PFSK-1 (cell line): ENCODE measurements around the gene MEPE.

ENCODE experiments used
- FOXP2 ChIP-seq: optimal IDR thresholded peaks from 2 replicates; pipeline ENCODE3; 2011; ENCODE audit warnings: borderline replicate concordance, control low read depth, inconsistent platforms; ENCODE audit not compliant: insufficient read depth; ENCODE audit errors: extremely low read length, extremely low read depth
- POLR2AphosphoS5 ChIP-seq: IDR thresholded peaks from 2 replicates; pipeline ENCODE4 v1.6.1; 2012; ENCODE audit warnings: low read depth, mild to moderate bottlenecking, control low read depth, low read length, moderate library complexity
- REST ChIP-seq, 2 experiments: IDR thresholded peaks; 2 replicates each; pipeline versions ENCODE4 v1.6.1 to v1.8.0; 2011 to 2012; ENCODE audit warnings: low read depth in 2 of 2, low read length in 2 of 2, control low read depth in 1 of 2, inconsistent platforms in 1 of 2, mild to moderate bottlenecking in 1 of 2, moderate library complexity in 1 of 2; ENCODE audit not compliant: insufficient read depth in 1 of 2
- SIN3A ChIP-seq: IDR thresholded peaks from 2 replicates; pipeline ENCODE4 v1.6.1; 2012; ENCODE audit warnings: mild to moderate bottlenecking, low read length, moderate library complexity, borderline replicate concordance; ENCODE audit not compliant: insufficient read depth
- TAF1 ChIP-seq: IDR thresholded peaks from 2 replicates; pipeline ENCODE4 v1.6.1; 2012; ENCODE audit warnings: low read length, control low read depth, borderline replicate concordance; ENCODE audit not compliant: insufficient read depth

Gene MEPE

GRCh38 chr4:87802858-87803257, 29.9 kb upstream of the MEPE start:
- TF ChIP-seq TAF1 (no peak), POLR2AphosphoS5 (no peak), REST (IDR thresholded peaks at IDR 0.05; ENCODE audit: insufficient read depth in 1 of 2, low read depth in 2 of 2, low read length in 2 of 2) (no peak)

GRCh38 chr4:87803421-87803820, 29.3 kb upstream of the MEPE start:
- TF ChIP-seq TAF1 (no peak), POLR2AphosphoS5 (no peak), SIN3A (no peak), FOXP2 (no peak)

- TF ChIP-seq FOXP2 (no peak), REST (IDR thresholded peaks at IDR 0.05; ENCODE audit: insufficient read depth in 1 of 2, low read depth in 2 of 2, low read length in 2 of 2) (no peak), SIN3A (no peak), TAF1 (no peak), POLR2AphosphoS5 (no peak)
Observed at GRCh38 chr4:87804871-87805270, 27.9 kb upstream of the MEPE start.

- TF ChIP-seq POLR2AphosphoS5, result no peak
- no peak for TF ChIP-seq FOXP2
- TF ChIP-seq SIN3A, result no peak
- no peak for TF ChIP-seq TAF1
- TF ChIP-seq REST (IDR thresholded peaks at IDR 0.05; ENCODE audit: insufficient read depth in 1 of 2, low read depth in 2 of 2, low read length in 2 of 2), result no peak
Observed at GRCh38 chr4:87805971-87806370, 26.8 kb upstream of the MEPE start.

- TF ChIP-seq SIN3A (no peak), REST (IDR thresholded peaks at IDR 0.05; ENCODE audit: insufficient read depth in 1 of 2, low read depth in 2 of 2, low read length in 2 of 2) (no peak), POLR2AphosphoS5 (no peak)
Observed at GRCh38 chr4:87806520-87806919, 26.2 kb upstream of the MEPE start.

- TF ChIP-seq SIN3A (no peak), FOXP2 (no peak), REST (IDR thresholded peaks at IDR 0.05; ENCODE audit: insufficient read depth in 1 of 2, low read depth in 2 of 2, low read length in 2 of 2) (no peak), POLR2AphosphoS5 (no peak), TAF1 (no peak)
Observed at GRCh38 chr4:87807402-87807801, 25.4 kb upstream of the MEPE start.
